Peyer's patch (tissue), 4 donors: ENCODE results near the gene ASAP3. TPM values are rescaled to one million over a fixed set of nuclear protein-coding genes. Genes with fewer than 3 reads are reported as not detected.

ENCODE experiments used
- DNase-seq, 3 donors: peaks; one replicate each; pipeline ENCODE4 v3.0.0-alpha.2; 2017 to 2019
- H3K27ac ChIP-seq, 4 donors: fragments of 200-600 bp; sonication (generic); one replicate each; pipeline ENCODE4 v1.5.1; 2016 to 2019
- H3K27me3 ChIP-seq, 2 donors: fragments of 200-600 bp; sonication (generic); one replicate each; pipeline ENCODE4 v1.5.1; 2019
- H3K36me3 ChIP-seq, 3 donors: fragments of 200-600 bp; sonication (generic); one replicate each; pipeline ENCODE4 v1.5.1; 2016 to 2019
- H3K4me1 ChIP-seq, 4 donors: fragments of 200-600 bp; sonication (generic); one replicate each; pipeline ENCODE4 v1.5.1; 2016 to 2019
- H3K4me3 ChIP-seq, 4 donors: fragments of 200-600 bp; sonication (generic); 1 replicate in 3 of 4; 2 replicates in 1 of 4; pipeline ENCODE4 v1.5.1; 2016 to 2019; ENCODE audit warnings: mild to moderate bottlenecking in 1 of 4
- H3K9me3 ChIP-seq, 4 donors: fragments of 200-600 bp; sonication (generic); one replicate each; pipeline ENCODE4 v1.5.1; 2016 to 2019; ENCODE audit warnings: mild to moderate bottlenecking in 1 of 4
- POLR2A ChIP-seq, 2 donors: fragments of 450-650 bp; IDR thresholded peaks; one replicate each; pipeline ENCODE4 v1.5.1; 2017; ENCODE audit warnings: antibody characterized with exemption in 2 of 2, mild to moderate bottlenecking in 2 of 2, moderate library complexity in 2 of 2
- total RNA-seq, 4 donors: library from RNA; depleted of rRNA; stranded (reverse); fragments of >200 nt; gene quantifications; one replicate each; pipeline ENCODE4 v1.1.0, GENCODE V29; 2016
- TF ChIP-seq, protein P1 (sequence below), 6 experiments: fragments of 450-650 bp in 4 of 6; fragments of 200-600 bp in 2 of 6; sonication (generic) in 1 of 6; IDR thresholded peaks; one replicate each; pipeline ENCODE4 v1.5.1; 2017 to 2019; ENCODE audit warnings: antibody characterized with exemption in 6 of 6, mild to moderate bottlenecking in 3 of 6, moderate library complexity in 1 of 6

ASAP3 gene
- total RNA-seq, 4 donors from 2014 or later, result 11.2 to 33.5 (median 25.8) TPM

DNA sequence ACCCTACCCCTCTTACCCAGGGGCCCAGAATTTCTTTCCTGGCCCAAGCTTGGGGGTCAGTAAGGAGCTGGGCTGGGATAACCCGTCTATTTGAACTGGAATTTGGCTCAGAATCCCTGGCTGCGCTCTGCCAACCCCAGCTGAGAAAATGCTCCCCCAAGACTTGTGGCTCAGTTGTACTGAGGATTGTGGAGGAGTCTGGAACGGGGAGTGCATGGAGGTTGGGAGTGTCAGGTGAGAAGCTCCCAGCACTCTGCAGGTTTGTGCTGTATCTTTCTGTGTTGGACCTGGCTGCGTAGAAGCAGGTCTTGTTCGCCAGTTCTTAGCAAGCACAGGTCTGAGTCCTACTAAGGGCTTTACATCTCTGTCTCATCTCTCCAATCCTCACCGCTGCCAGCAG lies 61.0 kb downstream of the ASAP3 start:
- DNase-seq, result no peak
- Histone ChIP-seq H3K4me3 (peak overlapping the region in 2 of 4 donors; percentile 60 to 63), H3K36me3 (no peaks in the 10 kb centered on the region), H3K4me1 (peaks cover 0 to 34% (median 8%) of the 10 kb centered on the region in 4 donors), H3K27me3 (no peaks in the 10 kb centered on the region), H3K27ac (peak overlapping the region; percentile 58 to 83 (median 80)), H3K9me3 (no peaks in the 10 kb centered on the region)
- TF ChIP-seq POLR2A (IDR thresholded peaks at IDR 0.05), result no peak
- TF ChIP-seq, protein P1, sequence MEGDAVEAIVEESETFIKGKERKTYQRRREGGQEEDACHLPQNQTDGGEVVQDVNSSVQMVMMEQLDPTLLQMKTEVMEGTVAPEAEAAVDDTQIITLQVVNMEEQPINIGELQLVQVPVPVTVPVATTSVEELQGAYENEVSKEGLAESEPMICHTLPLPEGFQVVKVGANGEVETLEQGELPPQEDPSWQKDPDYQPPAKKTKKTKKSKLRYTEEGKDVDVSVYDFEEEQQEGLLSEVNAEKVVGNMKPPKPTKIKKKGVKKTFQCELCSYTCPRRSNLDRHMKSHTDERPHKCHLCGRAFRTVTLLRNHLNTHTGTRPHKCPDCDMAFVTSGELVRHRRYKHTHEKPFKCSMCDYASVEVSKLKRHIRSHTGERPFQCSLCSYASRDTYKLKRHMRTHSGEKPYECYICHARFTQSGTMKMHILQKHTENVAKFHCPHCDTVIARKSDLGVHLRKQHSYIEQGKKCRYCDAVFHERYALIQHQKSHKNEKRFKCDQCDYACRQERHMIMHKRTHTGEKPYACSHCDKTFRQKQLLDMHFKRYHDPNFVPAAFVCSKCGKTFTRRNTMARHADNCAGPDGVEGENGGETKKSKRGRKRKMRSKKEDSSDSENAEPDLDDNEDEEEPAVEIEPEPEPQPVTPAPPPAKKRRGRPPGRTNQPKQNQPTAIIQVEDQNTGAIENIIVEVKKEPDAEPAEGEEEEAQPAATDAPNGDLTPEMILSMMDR (IDR thresholded peaks at IDR 0.05), result no peak

DNA sequence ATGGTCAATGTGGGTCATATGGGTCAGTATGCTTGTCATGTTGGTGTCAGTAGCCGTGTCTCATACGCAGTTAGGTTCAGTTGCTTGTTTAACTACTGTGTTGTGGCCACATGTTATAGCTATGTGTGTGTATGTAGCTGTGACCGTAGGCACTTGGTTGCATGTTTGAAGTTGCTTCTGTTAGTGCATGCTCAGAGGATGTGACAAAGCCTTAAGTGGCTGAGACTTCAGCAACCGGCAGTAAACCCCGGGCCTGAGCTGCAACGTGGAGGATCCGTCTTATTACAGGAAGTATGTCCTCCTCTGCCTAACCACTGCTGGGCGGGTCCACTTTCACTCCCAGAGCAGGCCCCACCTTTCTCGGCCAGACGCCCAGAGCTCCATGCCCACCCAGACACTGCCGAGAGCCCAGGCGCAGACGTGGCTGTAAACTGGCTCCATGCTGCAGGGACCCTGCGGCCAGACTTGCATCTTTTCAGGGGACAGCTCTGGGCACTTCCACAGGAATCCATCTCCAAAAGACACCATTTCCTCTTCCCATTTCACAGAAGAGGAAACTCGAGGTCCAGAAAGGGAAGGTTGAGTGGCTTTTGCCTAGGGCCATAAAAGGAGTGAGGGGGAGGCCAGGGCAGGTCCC lies 61.6 kb downstream of the ASAP3 start:
- Histone ChIP-seq H3K27me3 (no peaks in the 10 kb centered on the region), H3K4me1 (peaks cover 0 to 40% (median 8%) of the 10 kb centered on the region in 4 donors), H3K4me3 (peak overlapping the region in 2 of 4 donors; percentile 60 to 63), H3K36me3 (no peaks in the 10 kb centered on the region), H3K9me3 (no peaks in the 10 kb centered on the region), H3K27ac (peak overlapping the region; percentile 58 to 83 (median 80))
- TF ChIP-seq POLR2A (IDR thresholded peaks at IDR 0.05), result no peak
- TF ChIP-seq, protein P1 (IDR thresholded peaks at IDR 0.05), result no peak
- DNase-seq, result peak; percentile 38 to 87 (median 84)

DNA sequence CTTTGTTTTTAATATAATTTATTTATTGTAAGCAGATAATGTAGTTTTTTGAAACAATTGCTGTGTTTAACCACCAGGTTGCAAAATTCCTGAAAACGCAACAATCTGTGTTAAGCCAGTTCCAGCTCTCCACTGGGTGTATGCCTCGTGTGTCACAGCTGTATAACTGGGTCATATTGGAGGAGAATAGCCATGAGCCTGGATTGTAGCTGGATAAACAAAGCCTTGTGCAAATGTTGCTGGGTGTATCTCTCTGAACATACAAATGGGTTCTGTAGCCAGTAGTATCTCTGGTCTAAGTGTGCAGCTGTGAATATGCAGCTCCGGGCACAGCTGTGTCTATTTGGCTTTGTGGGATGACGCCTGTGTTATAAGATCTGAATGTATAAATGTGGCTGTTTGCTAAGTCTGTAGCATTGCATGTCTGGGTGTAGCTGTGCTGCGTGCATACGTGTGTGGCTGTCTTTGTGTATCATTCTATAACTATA lies 62.2 kb downstream of the ASAP3 start:
- TF ChIP-seq POLR2A (IDR thresholded peaks at IDR 0.05), result no peak
- TF ChIP-seq, protein P1 (IDR thresholded peaks at IDR 0.05), result peak in 4 of 6 experiments; percentile 12 to 42 (median 16)
- peaks cover 0 to 4% (median 0%) of the 10 kb centered on the region in 3 donors for H3K36me3 ChIP-seq
- no peaks in the 10 kb centered on the region for H3K27me3 ChIP-seq
- H3K27ac ChIP-seq, result peak overlapping the region; percentile 58 to 83 (median 80)
- H3K9me3 ChIP-seq, result no peaks in the 10 kb centered on the region
- H3K4me1 ChIP-seq, result peaks cover 0 to 41% (median 8%) of the 10 kb centered on the region in 4 donors
- H3K4me3 ChIP-seq, result no peak overlapping the region
- no peak for DNase-seq

DNA sequence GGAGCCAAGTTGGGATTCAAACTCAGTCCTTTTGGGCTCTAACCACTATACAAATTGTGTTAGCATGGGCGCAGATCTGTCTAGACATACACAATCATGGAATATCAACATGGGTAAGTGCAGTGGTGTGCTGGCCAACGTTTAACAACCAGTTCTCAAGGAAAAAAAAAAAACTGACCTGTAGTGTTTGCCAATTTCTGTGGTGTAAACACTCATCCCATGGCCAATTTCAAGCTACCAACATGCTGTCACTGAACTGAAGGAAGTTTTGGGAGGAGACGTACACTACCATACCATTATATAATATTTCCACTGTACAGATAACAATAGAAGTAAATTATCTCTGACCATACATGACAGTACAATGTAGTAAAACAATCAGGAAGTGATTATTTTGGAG lies 62.6 kb downstream of the ASAP3 start:
- Histone ChIP-seq H3K27ac (peak overlapping the region in 3 of 4 donors; percentile 79 to 83 (median 81)), H3K27me3 (no peaks in the 10 kb centered on the region), H3K4me3 (no peak overlapping the region), H3K4me1 (peaks cover 0 to 41% (median 8%) of the 10 kb centered on the region in 4 donors), H3K36me3 (peaks cover 0 to 8% (median 0%) of the 10 kb centered on the region in 3 donors), H3K9me3 (no peaks in the 10 kb centered on the region)
- no peak for DNase-seq
- no peak for TF ChIP-seq POLR2A (IDR thresholded peaks at IDR 0.05)
- TF ChIP-seq, protein P1 (IDR thresholded peaks at IDR 0.05), result no peak

DNA sequence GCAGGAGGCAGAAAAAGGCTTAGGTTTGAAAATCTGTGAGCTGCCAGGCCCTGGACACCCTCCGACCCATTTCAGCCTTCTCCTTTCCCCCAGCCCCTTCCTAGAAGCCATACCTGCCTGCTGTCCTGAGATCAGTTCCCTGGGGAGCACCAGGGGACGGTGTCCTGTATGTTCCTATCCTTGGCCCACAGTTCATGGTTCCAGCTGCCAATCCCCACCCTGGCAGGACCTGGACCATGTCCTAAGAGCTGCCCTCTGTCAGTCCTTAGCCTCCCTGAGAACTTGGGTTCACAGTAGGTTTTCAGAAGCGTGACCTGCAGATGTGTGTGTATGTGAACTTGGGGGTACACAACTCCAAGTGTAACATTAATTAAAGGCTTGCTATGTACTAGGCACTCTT lies 63.2 kb downstream of the ASAP3 start:
- Histone ChIP-seq H3K9me3 (no peaks in the 10 kb centered on the region), H3K27me3 (no peaks in the 10 kb centered on the region), H3K4me1 (peaks cover 0 to 41% (median 8%) of the 10 kb centered on the region in 4 donors), H3K27ac (peak overlapping the region in 1 of 4 donors; percentile 83), H3K36me3 (peaks cover 0 to 11% (median 0%) of the 10 kb centered on the region in 3 donors), H3K4me3 (no peak overlapping the region)
- no peak for DNase-seq
- TF ChIP-seq, protein P1 (IDR thresholded peaks at IDR 0.05), result no peak
- no peak for TF ChIP-seq POLR2A (IDR thresholded peaks at IDR 0.05)
